CD4-positive, CD25-positive, alpha-beta regulatory T cell (primary cell): ENCODE results near the gene USP49. TPM values are rescaled to one million over a fixed set of nuclear protein-coding genes. Genes with fewer than 3 reads are reported as not detected.

ENCODE experiments used
- ATAC-seq, 2 donors: fragments of 150-1000 bp; cut with Tn5 transposase; one replicate each; pipeline ENCODE4 v1.10.0; 2021; ENCODE audit warnings: low read depth in 2 of 2, moderate number of reproducible peaks in 2 of 2, moderate library complexity in 1 of 2
- DNase-seq, 3 donors: peaks; one replicate each; pipeline versions ENCODE4 v3.0.0 to v3.0.0-alpha.2; 2012 to 2022; ENCODE audit warnings: mixed read lengths in 1 of 3
- H3K27ac ChIP-seq: one replicate; pipeline ENCODE4 v1.7.0; 2013; ENCODE audit warnings: mild to moderate bottlenecking, low read length; ENCODE audit not compliant: insufficient read depth, poor library complexity, severe bottlenecking
- H3K27me3 ChIP-seq: one replicate; pipeline ENCODE4 v1.7.0; 2013; ENCODE audit warnings: low read length; ENCODE audit not compliant: control insufficient read depth, insufficient read depth
- H3K36me3 ChIP-seq: one replicate; pipeline ENCODE4 v1.7.0; 2013; ENCODE audit warnings: mild to moderate bottlenecking, low read length, moderate library complexity; ENCODE audit not compliant: control insufficient read depth, insufficient read depth
- H3K4me1 ChIP-seq: 2 replicates; pipeline ENCODE4 v1.7.0; 2013; ENCODE audit warnings: mild to moderate bottlenecking, low read length; ENCODE audit not compliant: insufficient read depth, control insufficient read depth, poor library complexity, severe bottlenecking
- H3K4me3 ChIP-seq: one replicate; pipeline ENCODE4 v1.7.0; 2013; ENCODE audit warnings: low read depth, mild to moderate bottlenecking, low read length, moderate library complexity
- H3K9me3 ChIP-seq, 2 experiments: 1 replicate in 1 of 2; 2 replicates in 1 of 2; pipeline ENCODE4 v1.7.0; 2013; ENCODE audit warnings: low read length in 2 of 2, mild to moderate bottlenecking in 1 of 2, moderate library complexity in 1 of 2; ENCODE audit not compliant: control insufficient read depth in 2 of 2
- H3K27ac Mint-ChIP-seq, 3 donors: one replicate each; pipeline ENCODE4 v1.8.0; 2020 to 2022; ENCODE audit warnings: mild to moderate bottlenecking in 3 of 3, mixed read lengths in 3 of 3, moderate library complexity in 2 of 3
- H3K27me3 Mint-ChIP-seq: one replicate; pipeline ENCODE4 v1.8.0; 2022; ENCODE audit warnings: mild to moderate bottlenecking, mixed read lengths
- H3K36me3 Mint-ChIP-seq: one replicate; pipeline ENCODE4 v1.8.0; 2020; ENCODE audit warnings: mixed read lengths
- H3K4me1 Mint-ChIP-seq, 4 donors: one replicate each; pipeline ENCODE4 v1.8.0; 2020 to 2022; ENCODE audit warnings: mixed read lengths in 4 of 4, mild to moderate bottlenecking in 1 of 4
- H3K4me3 Mint-ChIP-seq, 4 donors: one replicate each; pipeline ENCODE4 v1.8.0; 2020 to 2022; ENCODE audit warnings: mild to moderate bottlenecking in 4 of 4, mixed read lengths in 4 of 4, moderate library complexity in 3 of 4
- H3K9me3 Mint-ChIP-seq, 7 donors: one replicate each; pipeline ENCODE4 v1.8.0; 2020 to 2022; ENCODE audit warnings: mixed read lengths in 7 of 7, mild to moderate bottlenecking in 3 of 7, moderate library complexity in 2 of 7
- polyA plus RNA-seq, 4 donors: library from polyadenylated mRNA; unstranded; fragments of 300-500 nt; fragmentation: Illumina TruSeq; gene quantifications; one replicate each; pipeline ENCODE4 v1.2.3, GENCODE V29; 2021
- total RNA-seq: library from RNA; stranded (reverse); gene quantifications from one replicate; pipeline ENCODE4 v1.2.3, GENCODE V29; 2022

USP49 gene
- total and polyA plus RNA-seq, 5 donors from 2014 or later: 0.34 to 2.9 (median 0.52) TPM

GRCh38 chr6:41743406-41744235 is 151.6 kb downstream of the USP49 start:
- ATAC-seq (no peak), DNase-seq (no peak)
- Mint-ChIP-seq H3K4me1 (peaks cover 0 to 2% (median 0%) of the 10 kb centered on the region in 4 donors), H3K27me3 (no peaks in the 10 kb centered on the region), H3K9me3 (peaks cover 0 to 2% (median 0%) of the 10 kb centered on the region in 7 donors), H3K27ac (peak overlapping the region in 1 of 3 donors; percentile 55), H3K36me3 (no peaks in the 10 kb centered on the region), H3K4me3 (no peak overlapping the region)
- Histone ChIP-seq H3K9me3 (no peaks in the 10 kb centered on the region), H3K27me3 (no peaks in the 10 kb centered on the region), H3K27ac (no peak overlapping the region), H3K36me3 (no peaks in the 10 kb centered on the region), H3K4me3 (no peak overlapping the region), H3K4me1 (no peaks in the 10 kb centered on the region)

DNA sequence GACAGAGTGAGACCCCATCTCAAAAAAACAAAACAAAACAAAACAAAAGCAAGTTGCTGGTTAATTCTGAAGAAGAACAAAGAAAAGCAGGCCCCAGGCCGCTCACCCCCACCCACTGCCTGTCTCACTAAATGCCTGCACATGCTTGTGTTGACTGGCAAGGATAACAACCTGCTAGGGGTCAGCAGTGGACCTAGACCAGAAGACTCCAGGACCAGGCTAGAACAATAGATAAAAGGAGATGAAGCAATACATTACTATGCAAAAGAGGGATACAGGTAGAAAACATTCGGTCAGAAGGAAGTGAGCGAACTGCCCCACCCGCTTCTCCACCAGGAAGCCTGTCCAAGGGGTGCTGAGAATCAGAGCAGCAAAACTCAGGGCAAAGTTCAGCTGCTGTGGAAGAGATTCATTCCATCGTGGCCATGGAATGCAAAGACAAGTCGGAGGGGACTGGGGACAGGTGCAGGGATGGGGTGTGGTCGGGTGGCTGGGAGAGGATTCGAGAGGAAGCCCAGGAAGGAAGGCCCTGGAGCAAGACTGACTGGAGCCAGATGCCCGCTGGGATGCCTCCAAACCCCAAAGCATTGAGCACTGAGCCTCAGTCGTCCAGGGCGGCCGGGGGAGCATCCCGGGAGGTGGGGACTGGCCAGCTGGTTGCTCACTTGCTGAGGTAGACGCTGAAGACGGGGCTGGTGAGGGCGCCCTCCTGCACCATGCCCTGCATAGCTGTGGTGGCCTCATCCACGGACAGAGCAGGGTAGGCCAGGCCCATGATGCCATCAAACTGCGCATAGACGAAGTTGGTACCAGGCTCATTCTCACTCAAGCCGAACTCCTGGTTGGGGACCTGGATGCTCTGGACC is 153.3 kb downstream of the USP49 start:
- Histone ChIP-seq H3K27ac (no peak overlapping the region), H3K9me3 (no peaks in the 10 kb centered on the region), H3K4me1 (no peaks in the 10 kb centered on the region), H3K36me3 (no peaks in the 10 kb centered on the region), H3K4me3 (no peak overlapping the region), H3K27me3 (no peaks in the 10 kb centered on the region)
- H3K4me1 Mint-ChIP-seq: peaks cover 0 to 2% (median 0%) of the 10 kb centered on the region in 4 donors
- H3K27me3 Mint-ChIP-seq: no peaks in the 10 kb centered on the region
- H3K9me3 Mint-ChIP-seq: no peaks in the 10 kb centered on the region
- DNase-seq: no peak
- H3K27ac Mint-ChIP-seq: no peak overlapping the region
- ATAC-seq: no peak
- no peak overlapping the region for H3K4me3 Mint-ChIP-seq
- H3K36me3 Mint-ChIP-seq: no peaks in the 10 kb centered on the region

GRCh38 chr6:41740366-41741162 is 154.6 kb downstream of the USP49 start:
- no peaks in the 10 kb centered on the region for H3K36me3 ChIP-seq
- no peak overlapping the region for H3K27ac Mint-ChIP-seq
- H3K9me3 ChIP-seq: no peaks in the 10 kb centered on the region
- no peaks in the 10 kb centered on the region for H3K36me3 Mint-ChIP-seq
- H3K27ac ChIP-seq: no peak overlapping the region
- ATAC-seq (no peak), DNase-seq (no peak)
- H3K4me3 Mint-ChIP-seq: no peak overlapping the region
- H3K9me3 Mint-ChIP-seq: no peaks in the 10 kb centered on the region
- peaks cover 0 to 7% (median 1%) of the 10 kb centered on the region in 4 donors for H3K4me1 Mint-ChIP-seq
- H3K4me1 ChIP-seq: peaks cover 3% of the 10 kb centered on the region
- H3K27me3 ChIP-seq: no peaks in the 10 kb centered on the region
- H3K27me3 Mint-ChIP-seq: no peaks in the 10 kb centered on the region
- no peak overlapping the region for H3K4me3 ChIP-seq

Other genes with a start within 250 kb of the USP49 start
- gene TFEB, start 159.8 kb downstream of the USP49 start, total RNA-seq: 26.7 TPM
- 10 to 100 TPM in 1 of 4 donors, 1 to 10 TPM in 3; 8.0 to 11.0 (median 8.7) TPM for gene TFEB, start 159.8 kb downstream of the USP49 start, polyA plus RNA-seq
- gene PGC, start 148.0 kb downstream of the USP49 start, total RNA-seq: not detected
- not detected for gene PGC, start 148.0 kb downstream of the USP49 start, polyA plus RNA-seq
- 6.4 TPM for gene FRS3, start 115.5 kb downstream of the USP49 start, total RNA-seq
- gene FRS3, start 115.5 kb downstream of the USP49 start, polyA plus RNA-seq: 1 to 10 TPM; 1.3 to 1.6 (median 1.4) TPM
- gene PRICKLE4, start 114.6 kb downstream of the USP49 start, total RNA-seq: not detected
- not detected for gene PRICKLE4, start 114.6 kb downstream of the USP49 start, polyA plus RNA-seq
- gene TOMM6, start 107.7 kb downstream of the USP49 start, total RNA-seq: 102 TPM
- 100 to 1,000 TPM; 315 to 364 (median 362) TPM for gene TOMM6, start 107.7 kb downstream of the USP49 start, polyA plus RNA-seq
- gene MED20, start 25.8 kb upstream of the USP49 start, total RNA-seq: 4.3 TPM
- gene MED20, start 25.8 kb upstream of the USP49 start, polyA plus RNA-seq: 1 to 10 TPM; 3.0 to 7.9 (median 6.1) TPM
- gene BYSL, start 26.1 kb upstream of the USP49 start, total RNA-seq: 1.8 TPM
- 1 to 10 TPM; 5.0 to 7.6 (median 5.9) TPM for gene BYSL, start 26.1 kb upstream of the USP49 start, polyA plus RNA-seq
- gene CCND3, start 46.4 kb upstream of the USP49 start, total RNA-seq: 319 TPM
- gene CCND3, start 46.4 kb upstream of the USP49 start, polyA plus RNA-seq: 100 to 1,000 TPM; 246 to 564 (median 389) TPM
- gene TAF8, start 155.1 kb upstream of the USP49 start, total RNA-seq: 46.7 TPM
- gene TAF8, start 155.1 kb upstream of the USP49 start, polyA plus RNA-seq: 10 to 100 TPM; 15.9 to 24.1 (median 20.7) TPM
- not detected for gene C6orf132, start 247.2 kb upstream of the USP49 start, total RNA-seq
- gene C6orf132, start 247.2 kb upstream of the USP49 start, polyA plus RNA-seq: under 1 TPM in 1 of 4 donors, not detected in 3; 0.05 TPM